Stimulated activated CD4-positive, alpha-beta T cell treated with anti-CD3 and anti-CD28 coated beads, Interleukin-1b, Interleukin-23, amount 100 ng/mL, for 24 hours (primary cell): ENCODE measurements around the gene NT5DC2.

Experiments
- DNase-seq, 4 experiments: peaks; one replicate each; pipeline ENCODE4 v3.0.0-alpha.2; 2020; ENCODE audit warnings: low read depth in 4 of 4, low spot score in 1 of 4

The NT5DC2 gene

DNA sequence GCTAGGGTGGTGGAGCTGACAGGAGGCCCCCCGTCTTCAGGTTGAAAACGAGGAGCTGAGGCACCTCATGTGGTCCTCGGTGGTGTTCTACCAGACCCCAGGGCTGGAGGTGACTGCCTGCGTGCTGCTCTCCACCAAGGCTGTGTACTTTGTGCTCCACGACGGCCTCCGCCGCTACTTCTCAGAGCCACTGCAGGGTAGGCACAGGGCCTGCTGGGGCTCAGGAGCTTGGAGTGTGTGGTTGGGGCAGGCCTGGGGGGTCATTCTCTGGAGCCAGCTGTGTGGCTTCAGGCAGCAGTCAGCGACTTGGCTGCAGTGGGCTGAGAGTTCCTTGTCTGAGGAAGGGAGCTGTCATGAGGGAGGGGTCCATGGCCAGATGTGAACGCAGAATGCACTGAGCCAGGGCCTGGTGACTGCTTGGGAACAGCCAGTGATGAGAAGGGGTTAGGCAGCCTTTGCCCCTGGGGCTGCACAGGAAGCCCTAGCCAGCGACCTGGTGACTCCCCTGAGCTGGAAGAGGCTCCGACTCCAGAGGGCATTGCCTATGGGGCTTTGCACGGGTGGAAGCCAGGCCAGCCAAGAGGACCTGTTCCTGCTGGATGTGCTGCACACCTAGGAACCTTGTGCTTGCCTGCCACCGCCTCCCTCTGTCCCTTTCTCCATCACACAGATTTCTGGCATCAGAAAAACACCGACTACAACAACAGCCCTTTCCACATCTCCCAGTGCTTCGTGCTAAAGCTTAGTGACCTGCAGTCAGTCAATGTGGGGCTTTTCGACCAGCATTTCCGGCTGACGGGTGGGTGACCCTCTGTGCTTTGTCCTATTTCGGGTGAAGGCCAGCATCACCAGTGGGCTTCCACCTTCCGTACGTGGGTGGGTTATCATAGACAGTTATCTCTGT is 43.4 kb downstream of the NT5DC2 start:
- no peak for DNase-seq

DNA sequence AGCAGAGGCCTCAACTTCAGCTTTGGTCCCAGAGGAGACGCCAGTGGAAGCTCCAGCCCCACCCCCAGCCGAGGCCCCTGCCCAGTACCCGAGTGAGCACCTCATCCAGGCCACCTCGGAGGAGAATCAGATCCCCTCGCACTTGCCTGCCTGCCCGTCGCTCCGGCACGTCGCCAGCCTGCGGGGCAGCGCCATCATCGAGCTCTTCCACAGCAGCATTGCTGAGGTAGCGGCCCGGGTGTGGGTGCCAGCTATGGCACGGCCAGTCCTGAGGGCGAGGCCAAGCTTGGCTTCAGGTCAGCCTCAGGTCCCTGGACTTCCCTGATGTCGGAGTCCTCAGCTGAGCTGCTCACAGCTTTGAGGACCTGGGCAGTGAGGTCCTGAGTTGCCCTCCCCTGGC is 44.2 kb downstream of the NT5DC2 start:
- no peak for DNase-seq

DNA sequence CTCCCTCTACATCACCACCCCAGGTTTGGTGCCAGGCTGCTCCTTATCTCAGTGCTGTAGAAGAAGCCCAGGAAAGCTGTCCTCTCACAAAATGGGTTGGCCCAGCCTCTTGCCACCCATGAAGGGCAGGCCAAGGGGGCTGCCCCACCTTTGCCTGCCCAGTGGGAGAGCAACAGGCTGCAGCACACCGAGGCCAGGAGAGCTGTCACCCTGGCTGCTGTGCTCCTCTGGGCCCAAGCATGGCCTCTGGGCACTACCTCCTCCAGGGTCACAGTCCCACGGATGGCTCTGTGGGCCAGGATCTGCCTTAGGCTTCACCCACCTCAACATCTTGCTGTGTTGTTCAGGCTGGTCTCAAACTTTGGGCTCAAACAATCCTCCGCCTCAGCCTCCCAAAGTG is 44.9 kb downstream of the NT5DC2 start:
- DNase-seq, result no peak

DNA sequence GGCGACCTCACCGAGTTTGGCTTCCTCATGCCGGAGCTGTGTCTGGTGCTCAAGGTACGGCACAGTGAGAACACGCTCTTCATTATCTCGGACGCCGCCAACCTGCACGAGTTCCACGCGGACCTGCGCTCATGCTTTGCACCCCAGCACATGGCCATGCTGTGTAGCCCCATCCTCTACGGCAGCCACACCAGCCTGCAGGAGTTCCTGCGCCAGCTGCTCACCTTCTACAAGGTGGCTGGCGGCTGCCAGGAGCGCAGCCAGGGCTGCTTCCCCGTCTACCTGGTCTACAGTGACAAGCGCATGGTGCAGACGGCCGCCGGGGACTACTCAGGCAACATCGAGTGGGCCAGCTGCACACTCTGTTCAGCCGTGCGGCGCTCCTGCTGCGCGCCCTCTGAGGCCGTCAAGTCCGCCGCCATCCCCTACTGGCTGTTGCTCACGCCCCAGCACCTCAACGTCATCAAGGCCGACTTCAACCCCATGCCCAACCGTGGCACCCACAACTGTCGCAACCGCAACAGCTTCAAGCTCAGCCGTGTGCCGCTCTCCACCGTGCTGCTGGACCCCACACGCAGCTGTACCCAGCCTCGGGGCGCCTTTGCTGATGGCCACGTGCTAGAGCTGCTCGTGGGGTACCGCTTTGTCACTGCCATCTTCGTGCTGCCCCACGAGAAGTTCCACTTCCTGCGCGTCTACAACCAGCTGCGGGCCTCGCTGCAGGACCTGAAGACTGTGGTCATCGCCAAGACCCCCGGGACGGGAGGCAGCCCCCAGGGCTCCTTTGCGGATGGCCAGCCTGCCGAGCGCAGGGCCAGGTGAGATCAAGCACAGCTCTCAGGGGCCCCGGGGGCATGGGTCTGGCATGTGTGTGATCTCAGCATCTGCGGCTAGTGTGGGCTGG is 45.6 kb downstream of the NT5DC2 start:
- DNase-seq, result no peak

DNA sequence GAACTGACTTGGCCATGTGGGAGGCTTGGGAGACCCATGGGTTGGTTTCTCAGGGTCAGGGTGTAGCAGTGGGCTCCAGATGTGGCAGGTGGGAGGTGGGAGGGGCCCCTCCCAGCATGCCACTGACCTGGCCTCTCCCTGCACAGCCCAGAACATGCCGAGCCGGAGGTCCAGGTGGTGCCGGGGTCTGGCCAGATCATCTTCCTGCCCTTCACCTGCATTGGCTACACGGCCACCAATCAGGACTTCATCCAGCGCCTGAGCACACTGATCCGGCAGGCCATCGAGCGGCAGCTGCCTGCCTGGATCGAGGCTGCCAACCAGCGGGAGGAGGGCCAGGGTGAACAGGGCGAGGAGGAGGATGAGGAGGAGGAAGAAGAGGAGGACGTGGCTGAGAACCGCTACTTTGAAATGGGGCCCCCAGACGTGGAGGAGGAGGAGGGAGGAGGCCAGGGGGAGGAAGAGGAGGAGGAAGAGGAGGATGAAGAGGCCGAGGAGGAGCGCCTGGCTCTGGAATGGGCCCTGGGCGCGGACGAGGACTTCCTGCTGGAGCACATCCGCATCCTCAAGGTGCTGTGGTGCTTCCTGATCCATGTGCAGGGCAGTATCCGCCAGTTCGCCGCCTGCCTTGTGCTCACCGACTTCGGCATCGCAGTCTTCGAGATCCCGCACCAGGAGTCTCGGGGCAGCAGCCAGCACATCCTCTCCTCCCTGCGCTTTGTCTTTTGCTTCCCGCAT is 46.4 kb downstream of the NT5DC2 start:
- DNase-seq, result no peak

DNA sequence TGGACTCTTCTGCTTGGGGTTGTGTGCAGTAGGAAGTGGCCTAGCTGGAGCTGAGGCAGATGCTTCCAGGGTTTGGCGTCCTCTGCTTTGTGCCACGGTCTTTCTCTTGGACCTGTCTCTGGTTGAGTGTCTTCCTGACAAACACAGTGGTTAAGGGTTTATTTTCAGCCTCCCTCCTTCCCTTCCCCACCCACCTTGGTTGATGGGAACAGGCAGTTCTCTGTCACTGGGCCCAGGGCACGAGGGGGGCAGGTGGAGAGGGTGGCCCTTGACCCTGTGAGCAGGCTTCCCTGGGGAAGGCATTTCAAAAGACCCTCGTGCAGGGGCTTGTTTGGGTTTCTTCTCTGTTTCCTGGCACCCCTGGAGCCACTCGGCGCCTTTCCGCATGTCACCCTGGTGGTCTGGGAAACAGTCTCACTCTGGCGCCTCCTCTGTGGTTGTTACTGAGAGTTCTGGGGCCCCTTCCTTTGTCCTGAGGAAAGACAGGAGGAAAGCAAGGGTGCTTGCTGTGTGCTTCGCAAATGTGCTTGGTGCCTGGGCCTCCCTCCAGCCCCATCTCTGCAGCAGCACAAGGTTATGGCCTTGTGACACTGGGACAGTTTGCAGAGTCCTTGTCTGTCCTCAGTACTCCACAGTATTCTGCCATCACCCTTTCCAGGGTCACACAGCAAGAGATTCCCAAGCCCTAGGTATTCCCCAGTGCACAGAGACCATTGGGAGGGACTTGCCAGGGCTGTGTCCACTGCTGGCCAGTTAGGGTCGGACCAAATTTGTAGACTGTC is 48.8 kb downstream of the NT5DC2 start:
- DNase-seq, result no peak

DNA sequence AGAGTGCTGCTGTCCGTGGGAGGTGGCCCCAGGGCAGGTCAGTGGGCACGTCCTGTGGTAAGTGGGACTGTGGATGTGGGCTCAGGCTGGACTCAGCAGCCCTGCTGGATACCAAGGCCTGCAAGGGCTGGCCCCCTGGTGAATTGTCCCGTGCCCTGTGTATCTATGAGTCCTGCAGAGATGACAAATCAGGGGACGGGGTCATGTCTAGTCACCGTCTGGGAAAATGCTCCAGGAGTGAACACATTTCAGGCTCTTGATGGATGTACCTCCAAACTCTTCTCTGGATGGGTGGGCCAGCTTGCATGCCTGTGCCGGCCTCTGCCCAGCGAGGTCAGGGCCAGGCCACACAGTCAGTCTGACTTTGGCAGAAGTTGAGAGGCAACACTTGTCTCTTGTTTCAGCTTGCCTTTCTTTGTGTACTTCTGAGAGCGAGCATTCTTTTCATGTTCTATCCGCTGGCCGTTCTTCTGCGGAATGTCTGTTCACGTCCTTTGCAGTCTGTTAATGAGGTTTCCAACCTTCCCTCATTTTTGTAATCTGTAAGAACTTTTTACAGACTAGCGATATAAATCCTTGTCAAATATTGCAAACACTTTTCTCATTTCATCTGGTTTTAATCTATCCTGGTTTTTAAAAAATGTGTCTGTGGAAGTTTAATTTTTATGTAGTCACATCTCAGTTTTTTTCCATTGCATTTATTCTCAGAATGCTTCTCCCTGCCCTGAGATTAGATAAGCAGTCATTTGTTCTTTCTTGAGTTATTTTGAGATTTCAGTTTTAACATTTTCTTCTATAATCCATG is 49.9 kb downstream of the NT5DC2 start:
- no peak for DNase-seq

DNA sequence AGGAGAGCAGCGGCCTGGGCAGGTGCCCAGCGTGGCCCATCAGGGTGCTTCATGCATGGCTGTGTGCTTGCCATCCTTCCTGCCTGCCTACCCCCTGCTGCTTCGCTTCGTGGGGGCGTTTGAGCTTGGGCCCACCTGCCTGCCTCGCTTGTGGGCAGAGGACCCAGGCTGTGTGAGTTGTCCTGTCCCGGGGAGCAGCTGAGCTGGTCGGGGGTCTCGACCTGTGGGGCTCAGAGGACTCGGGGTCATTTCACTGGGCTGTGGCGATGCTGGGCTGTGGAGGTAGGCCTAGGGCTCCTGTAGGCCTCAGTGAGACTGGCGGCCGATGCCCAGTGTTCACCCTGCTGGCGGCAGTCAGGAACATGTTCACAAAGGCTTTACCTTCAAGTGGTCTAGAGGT is 50.6 kb downstream of the NT5DC2 start:
- no peak for DNase-seq

DNA sequence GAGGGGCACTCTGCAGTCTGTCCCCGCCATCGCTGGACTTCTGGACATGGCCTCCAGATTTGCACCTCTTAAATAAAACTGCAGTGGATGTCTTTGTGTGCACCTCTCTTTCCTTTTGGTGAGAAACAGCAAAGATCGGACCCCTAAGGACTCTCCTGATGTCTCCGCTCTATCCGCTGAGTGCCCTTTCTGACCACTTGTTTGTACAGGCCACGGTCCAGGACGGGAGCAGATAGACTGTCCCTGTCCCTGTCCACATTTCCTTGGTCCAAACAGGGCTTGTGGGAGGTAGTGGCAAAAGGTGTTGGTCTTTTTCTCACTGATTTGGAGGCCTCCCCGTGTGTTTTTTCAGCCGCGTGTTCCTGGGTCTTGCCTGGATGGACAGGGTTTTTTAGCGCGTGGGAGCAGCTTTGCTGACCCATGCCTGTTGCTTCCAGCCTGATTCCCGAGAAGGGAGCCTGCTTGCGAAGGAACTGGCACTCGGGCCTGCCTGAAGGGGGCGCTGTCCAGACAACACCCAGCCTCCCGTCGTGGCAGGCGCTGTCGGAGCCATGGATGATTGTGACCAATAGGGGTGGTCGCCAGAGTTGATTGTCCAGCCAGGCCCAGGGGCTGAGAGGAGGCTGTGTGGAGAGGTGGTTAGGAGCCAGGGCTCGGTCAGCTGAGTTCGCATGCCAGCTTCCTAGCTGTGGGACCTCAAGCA is 51.7 kb downstream of the NT5DC2 start:
- no peak for DNase-seq

DNA sequence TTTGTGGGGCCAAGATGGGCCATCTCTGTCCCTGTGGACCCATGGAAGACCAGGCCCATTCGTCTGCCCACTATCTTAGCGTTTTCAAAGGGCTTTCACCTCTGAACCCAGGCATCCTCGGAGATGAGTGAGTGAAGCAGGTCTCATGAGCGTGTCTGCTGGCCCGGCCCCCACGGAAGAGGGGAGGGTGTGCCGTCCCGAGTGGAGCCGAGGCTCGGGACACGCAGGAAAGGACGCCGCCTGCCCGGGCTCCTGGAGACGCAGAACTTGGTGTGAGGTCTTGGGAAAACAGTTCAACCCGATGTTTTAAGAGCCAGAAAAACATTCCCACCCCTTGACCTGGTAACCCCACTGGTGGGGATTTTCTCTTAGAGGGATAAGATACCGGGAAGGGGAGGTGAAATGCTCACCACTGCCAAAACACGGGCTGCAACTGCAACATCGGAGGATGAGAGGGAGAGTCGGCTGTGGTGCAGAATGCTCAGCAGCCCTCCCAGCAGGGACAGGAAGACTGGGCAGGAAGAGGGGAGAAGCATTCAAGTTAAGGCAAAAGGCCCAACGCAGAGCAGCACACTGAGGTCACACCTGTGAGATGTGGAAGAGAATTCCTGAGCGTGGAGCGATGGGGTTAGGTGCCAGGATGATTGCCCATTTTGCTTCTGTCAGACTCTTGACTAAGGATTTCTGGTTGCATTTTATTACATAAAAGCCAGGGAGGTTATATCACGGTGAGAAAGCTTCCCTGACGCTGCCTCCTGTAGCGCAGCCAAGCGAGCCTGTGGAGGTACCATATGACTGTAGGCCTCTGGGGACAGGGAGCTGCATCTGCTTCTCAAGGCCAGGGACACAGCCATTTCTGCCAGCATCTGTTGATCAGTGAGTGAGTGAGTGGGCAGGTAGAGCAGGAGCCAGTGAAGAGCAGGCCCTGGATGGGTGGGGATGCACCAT is 52.6 kb downstream of the NT5DC2 start:
- DNase-seq, result no peak

DNA sequence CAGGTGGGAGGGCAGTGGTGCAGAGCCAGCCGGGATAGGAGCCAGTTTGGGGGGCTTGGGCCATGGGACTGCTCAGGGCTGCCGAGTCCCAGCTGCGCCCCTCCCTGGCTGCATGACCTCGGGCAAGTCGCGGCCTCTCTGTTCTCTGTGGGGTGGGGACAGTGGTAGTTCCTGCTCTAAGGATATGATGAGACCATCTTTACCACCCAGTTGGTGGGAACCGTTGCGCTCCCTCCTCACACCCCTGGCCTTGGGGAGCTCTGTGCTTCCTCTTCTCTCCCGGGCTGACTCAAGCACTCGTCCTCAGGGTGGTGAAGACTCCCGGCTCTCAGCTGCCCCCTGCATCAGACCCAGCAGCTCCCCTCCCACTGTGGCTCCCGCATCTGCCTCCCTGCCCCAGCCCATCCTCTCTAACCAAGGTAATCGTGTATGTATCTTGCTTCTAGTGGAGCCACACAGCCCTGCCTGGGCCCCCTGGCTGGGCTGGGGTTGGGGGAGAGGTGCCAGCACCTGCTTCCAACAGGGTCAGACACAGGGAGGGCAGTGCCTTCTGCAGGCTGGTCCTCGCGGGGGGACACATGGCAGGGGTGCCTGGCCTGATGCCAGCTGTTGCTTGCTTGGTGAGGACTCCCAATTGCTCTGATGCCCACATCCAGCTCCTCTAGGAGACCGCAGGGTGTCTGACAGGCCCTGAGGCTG is 53.6 kb downstream of the NT5DC2 start:
- no peak for DNase-seq

DNA sequence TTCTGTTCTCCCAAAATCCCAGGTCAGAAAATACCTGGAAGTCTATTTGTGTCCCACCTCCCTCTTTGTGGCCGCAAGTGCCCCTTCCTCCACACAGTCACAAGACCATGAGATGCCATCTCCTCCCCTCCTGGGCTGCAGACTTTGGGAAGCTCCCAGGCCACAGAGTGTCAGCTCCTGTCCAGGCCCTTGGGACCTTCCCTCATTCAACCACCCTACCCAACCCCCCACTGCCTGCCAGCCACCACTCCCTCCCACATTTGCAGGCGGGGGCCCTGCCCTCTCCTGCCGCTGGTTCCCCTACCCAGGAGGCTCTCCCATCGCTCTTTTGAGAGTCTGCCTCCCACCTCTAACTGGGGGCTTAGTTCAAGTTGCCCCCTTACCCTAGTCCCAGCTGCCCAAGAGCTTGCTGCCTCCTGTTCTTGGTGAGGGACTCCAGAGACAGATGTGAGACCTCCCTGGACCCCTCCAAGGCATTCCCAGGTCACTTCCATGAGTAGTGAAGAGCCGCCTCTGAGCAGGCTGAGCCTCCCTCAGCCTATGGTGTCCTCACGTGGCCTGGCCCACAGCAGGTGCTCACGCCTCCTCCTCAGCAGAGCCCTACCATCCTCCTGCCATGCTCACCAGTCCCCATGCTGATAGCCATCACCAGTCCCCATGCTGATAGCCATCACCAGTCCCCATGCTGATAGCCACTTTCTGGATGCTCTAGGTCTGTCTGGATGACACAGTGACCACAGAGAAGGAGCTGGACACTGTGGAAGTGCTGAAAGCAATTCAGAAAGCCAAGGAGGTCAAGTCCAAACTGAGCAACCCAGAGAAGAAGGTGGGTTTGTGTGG is 54.4 kb downstream of the NT5DC2 start:
- no peak for DNase-seq

DNA sequence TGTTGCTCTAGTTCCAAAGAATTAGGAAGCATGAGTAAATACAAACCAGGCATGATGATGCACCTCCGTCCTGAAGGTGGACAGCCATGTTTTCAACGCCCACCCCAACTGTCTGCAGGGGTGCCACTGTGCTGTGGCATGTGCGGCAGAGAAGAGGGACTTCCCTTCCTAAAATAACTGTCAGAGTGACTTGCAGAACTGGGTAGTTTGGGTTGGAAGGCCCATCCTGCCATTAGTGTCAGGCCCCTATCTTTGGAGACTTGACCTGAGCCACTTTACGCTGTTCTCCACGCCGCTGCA is 55.9 kb downstream of the NT5DC2 start:
- DNase-seq, result no peak

DNA sequence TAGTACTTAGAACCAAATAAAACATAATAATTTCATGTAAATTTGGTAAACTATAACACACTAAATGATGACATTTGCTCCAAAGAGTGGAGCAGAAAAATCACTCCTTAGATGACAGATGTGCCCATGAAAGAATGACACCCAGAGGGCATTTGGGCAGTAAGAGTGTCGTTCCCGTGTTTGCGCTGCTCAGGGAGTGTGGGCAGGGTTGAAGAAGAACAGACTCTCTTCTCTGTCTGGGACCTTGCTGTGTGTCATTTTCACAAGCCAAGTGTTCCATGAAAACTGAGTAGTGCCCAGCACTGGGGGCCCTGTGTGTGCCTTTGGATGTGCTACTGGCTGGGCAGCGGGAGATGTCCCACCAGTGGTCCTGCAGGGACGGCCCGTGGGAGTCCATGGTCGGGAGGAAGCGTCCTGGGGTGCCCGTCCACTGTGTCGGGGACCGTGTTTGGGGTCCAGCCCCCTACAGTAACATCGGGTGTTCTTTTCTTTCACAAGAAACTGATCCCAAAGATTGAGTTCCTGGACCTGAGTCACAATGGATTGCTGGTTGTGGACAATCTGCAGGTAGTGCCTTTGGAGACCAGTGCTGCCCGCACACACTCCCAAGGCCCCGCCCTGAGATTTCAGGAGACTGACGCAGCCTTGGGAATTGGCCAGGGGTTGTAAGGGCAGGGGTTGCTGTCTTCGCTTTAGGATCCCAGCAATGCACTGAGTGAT is 56.4 kb downstream of the NT5DC2 start:
- DNase-seq, result no peak
